Rectal smooth muscle tissue (tissue), 1 donor: ENCODE measurements around the gene TRAF3IP3.

Source experiments
- H3K27ac ChIP-seq: one replicate; pipeline ENCODE4 v1.7.0; 2013; ENCODE audit warnings: low read depth, low read length, inconsistent platforms
- H3K27me3 ChIP-seq: one replicate; pipeline ENCODE4 v1.7.0; 2013; ENCODE audit warnings: low read length; ENCODE audit not compliant: control insufficient read depth, insufficient read depth
- H3K36me3 ChIP-seq: one replicate; pipeline ENCODE4 v1.7.0; 2013; ENCODE audit warnings: low read length; ENCODE audit not compliant: control insufficient read depth, insufficient read depth
- H3K4me1 ChIP-seq: one replicate; pipeline ENCODE4 v1.7.0; 2013; ENCODE audit warnings: low read length; ENCODE audit not compliant: control insufficient read depth, insufficient read depth
- H3K4me3 ChIP-seq: one replicate; pipeline ENCODE4 v1.7.0; 2013; ENCODE audit warnings: low read length
- H3K9ac ChIP-seq: one replicate; pipeline ENCODE4 v1.7.0; 2013; ENCODE audit warnings: low read length

Gene TRAF3IP3

GRCh38 chr1:209772126-209772525, 16.3 kb downstream of the TRAF3IP3 start:
- no peak overlapping the region for H3K9ac ChIP-seq

GRCh38 chr1:209774592-209774991, 18.7 kb downstream of the TRAF3IP3 start:
- peaks cover 9% of the 10 kb centered on the region for H3K4me1 ChIP-seq

More at GRCh38 chr1:209772126-209772525, 16.3 kb downstream of the TRAF3IP3 start:
- H3K4me3 ChIP-seq: no peak overlapping the region
- H3K27me3 ChIP-seq: no peaks in the 10 kb centered on the region
- no peak overlapping the region for H3K27ac ChIP-seq
- no peaks in the 10 kb centered on the region for H3K36me3 ChIP-seq
- peaks cover 18% of the 10 kb centered on the region for H3K4me1 ChIP-seq

GRCh38 chr1:209775678-209776077, 19.8 kb downstream of the TRAF3IP3 start:
- H3K4me3 ChIP-seq: no peak overlapping the region
- H3K9ac ChIP-seq: no peak overlapping the region
- peaks cover 3% of the 10 kb centered on the region for H3K36me3 ChIP-seq
- no peaks in the 10 kb centered on the region for H3K27me3 ChIP-seq
- no peaks in the 10 kb centered on the region for H3K4me1 ChIP-seq
- H3K27ac ChIP-seq: no peak overlapping the region

More at GRCh38 chr1:209774592-209774991, 18.7 kb downstream of the TRAF3IP3 start:
- Histone ChIP-seq H3K36me3 (peaks cover 3% of the 10 kb centered on the region), H3K9ac (no peak overlapping the region), H3K27me3 (no peaks in the 10 kb centered on the region), H3K4me3 (no peak overlapping the region), H3K27ac (no peak overlapping the region)

- Histone ChIP-seq H3K27me3 (no peaks in the 10 kb centered on the region), H3K4me1 (no peaks in the 10 kb centered on the region), H3K4me3 (no peak overlapping the region), H3K36me3 (peaks cover 3% of the 10 kb centered on the region), H3K9ac (no peak overlapping the region), H3K27ac (no peak overlapping the region)
Observed at GRCh38 chr1:209777587-209777986, 21.7 kb downstream of the TRAF3IP3 start.

- Histone ChIP-seq H3K4me1 (no peaks in the 10 kb centered on the region), H3K27ac (no peak overlapping the region), H3K27me3 (no peaks in the 10 kb centered on the region), H3K36me3 (peaks cover 3% of the 10 kb centered on the region), H3K4me3 (no peak overlapping the region), H3K9ac (no peak overlapping the region)
Observed at GRCh38 chr1:209778102-209778501, 22.2 kb downstream of the TRAF3IP3 start.

GRCh38 chr1:209780268-209780667, 24.4 kb downstream of the TRAF3IP3 start:
- Histone ChIP-seq H3K4me3 (no peak overlapping the region), H3K27ac (no peak overlapping the region), H3K4me1 (peaks cover 13% of the 10 kb centered on the region), H3K9ac (no peak overlapping the region), H3K36me3 (peaks cover 3% of the 10 kb centered on the region), H3K27me3 (no peaks in the 10 kb centered on the region)

- Histone ChIP-seq H3K9ac (no peak overlapping the region), H3K27me3 (no peaks in the 10 kb centered on the region), H3K4me1 (peaks cover 19% of the 10 kb centered on the region), H3K4me3 (peak overlapping the region; percentile 81), H3K27ac (no peak overlapping the region), H3K36me3 (no peaks in the 10 kb centered on the region)
Observed at GRCh38 chr1:209783386-209783785, 27.5 kb downstream of the TRAF3IP3 start.

- Histone ChIP-seq H3K4me1 (peaks cover 21% of the 10 kb centered on the region), H3K9ac (peak within 1 kb of the TSS; percentile 70), H3K4me3 (peak within 1 kb of the TSS; percentile 81), H3K27me3 (no peaks in the 10 kb centered on the region), H3K36me3 (no peaks in the 10 kb centered on the region), H3K27ac (peak within 1 kb of the TSS; percentile 89)
Observed at GRCh38 chr1:209784265-209785169, 28.7 kb downstream of the TRAF3IP3 start, which contains the start of gene C1orf74. Gene C1orf74 (minus strand): TSS chr1:209784559. CDS start chr1:209783634, 925 bp downstream.

GRCh38 chr1:209785592-209785991, 29.7 kb downstream of the TRAF3IP3 start:
- no peak overlapping the region for H3K27ac ChIP-seq
- no peak overlapping the region for H3K9ac ChIP-seq
- peaks cover 21% of the 10 kb centered on the region for H3K4me1 ChIP-seq
- no peaks in the 10 kb centered on the region for H3K36me3 ChIP-seq
- H3K4me3 ChIP-seq: no peak overlapping the region
- H3K27me3 ChIP-seq: no peaks in the 10 kb centered on the region

- peaks cover 21% of the 10 kb centered on the region for H3K4me1 ChIP-seq
- H3K9ac ChIP-seq: no peak overlapping the region
- no peaks in the 10 kb centered on the region for H3K27me3 ChIP-seq
- H3K36me3 ChIP-seq: no peaks in the 10 kb centered on the region
- no peak overlapping the region for H3K27ac ChIP-seq
- no peak overlapping the region for H3K4me3 ChIP-seq
Observed at GRCh38 chr1:209786146-209786545, 30.3 kb downstream of the TRAF3IP3 start.

GRCh38 chr1:209787551-209787950, 31.7 kb downstream of the TRAF3IP3 start:
- Histone ChIP-seq H3K9ac (no peak overlapping the region), H3K36me3 (no peaks in the 10 kb centered on the region), H3K4me1 (peaks cover 21% of the 10 kb centered on the region), H3K27ac (peak overlapping the region; percentile 92), H3K4me3 (peak overlapping the region; percentile 27), H3K27me3 (no peaks in the 10 kb centered on the region)

- Histone ChIP-seq H3K27ac (no peak overlapping the region), H3K4me3 (no peak overlapping the region), H3K4me1 (peaks cover 11% of the 10 kb centered on the region), H3K36me3 (no peaks in the 10 kb centered on the region), H3K9ac (no peak overlapping the region), H3K27me3 (no peaks in the 10 kb centered on the region)
Observed at GRCh38 chr1:209789245-209789644, 33.4 kb downstream of the TRAF3IP3 start.
